A549 (cell line): Measurements from ENCODE around the gene PHF20.

Experiments used
- CTCF ChIP-seq: fragments of >200 bp; sonication (Bioruptor Twin); formaldehyde crosslinking; IDR thresholded peaks from 3 replicates; pipeline ENCODE4 v1.5.1; 2016
- FOSB ChIP-seq: fragments of 250-450 bp; sonication (Bioruptor Pico); IDR thresholded peaks from 2 replicates; pipeline ENCODE4 v1.5.0; 2020; ENCODE audit warnings: mild to moderate bottlenecking, moderate library complexity
- HDAC2 ChIP-seq: fragments of 200-600 bp; sonication (generic); IDR thresholded peaks from 2 replicates; pipeline ENCODE4 v1.6.1; 2016
- HMGXB4 ChIP-seq: fragments of 250-450 bp; sonication (Bioruptor Pico); IDR thresholded peaks from 2 replicates; pipeline ENCODE4 v1.5.0; 2021; ENCODE audit warnings: mild to moderate bottlenecking, moderate library complexity, borderline replicate concordance
- JUNB ChIP-seq: fragments of >200 bp; sonication (Bioruptor Twin); formaldehyde crosslinking; IDR thresholded peaks from 2 replicates; pipeline ENCODE4 v1.6.1; 2016
- NR3C1 ChIP-seq: fragments of >200 bp; sonication (Bioruptor Twin); formaldehyde crosslinking; IDR thresholded peaks from 3 replicates; pipeline ENCODE4 v1.6.1; 2017
- POLR2A ChIP-seq: IDR thresholded peaks from 2 replicates; pipeline ENCODE4 v1.6.1; 2012; ENCODE audit warnings: mild to moderate bottlenecking, low read length
- POLR2AphosphoS2 ChIP-seq: conservative IDR thresholded peaks from 2 replicates; pipeline ENCODE4 v1.6.1; 2012; ENCODE audit warnings: low read length, improper control_type of control experiment, inconsistent platforms
- RAD21 ChIP-seq, 2 experiments: fragments of >200 bp in 1 of 2; sonication (Bioruptor Twin) in 1 of 2; formaldehyde crosslinking in 1 of 2; IDR thresholded peaks in 1 of 2; conservative IDR thresholded peaks in 1 of 2; 2 replicates in 1 of 2; 3 replicates in 1 of 2; pipeline ENCODE4 v1.6.1; 2012 to 2018; ENCODE audit warnings: inconsistent platforms in 1 of 2

DNA sequence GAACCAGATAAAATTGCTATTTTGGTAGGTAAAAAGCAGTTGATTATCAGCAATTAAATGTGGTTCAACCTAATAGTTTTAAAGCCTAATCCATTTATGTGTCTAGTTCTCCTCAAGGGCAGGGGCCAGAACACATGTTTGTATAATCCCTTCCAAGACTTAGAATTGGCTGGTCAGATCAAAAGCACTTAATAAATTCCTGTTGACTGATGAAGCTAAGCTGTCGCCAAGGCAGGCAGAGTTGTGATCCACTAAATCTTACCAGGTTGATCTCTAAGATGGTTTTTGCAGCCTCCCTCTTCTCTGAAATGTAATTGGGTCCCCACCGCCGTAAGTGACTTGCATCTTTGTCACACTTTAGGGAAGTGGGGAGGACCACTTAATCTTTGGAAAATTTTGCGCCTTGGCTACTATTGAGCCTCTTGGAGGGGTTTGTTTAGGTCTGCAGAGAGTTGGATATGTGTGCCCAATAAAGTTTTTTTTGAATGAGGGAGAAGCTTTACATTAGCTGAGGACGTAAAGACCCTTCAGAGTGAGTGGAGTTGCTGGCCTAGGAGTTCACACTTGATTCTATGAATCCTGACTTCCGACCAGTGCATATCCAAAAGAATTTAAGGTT lies 65.9 kb downstream of the PHF20 start:
- TF ChIP-seq POLR2A = no peak
- no peak for TF ChIP-seq CTCF
- TF ChIP-seq RAD21 (conservative IDR thresholded peaks at IDR 0.05 in 1 of 2, IDR thresholded peaks at IDR 0.05 in 1 of 2) = no peak
- TF ChIP-seq NR3C1 = no peak
- no peak for TF ChIP-seq HMGXB4 (CRISPR knock-in tag)
- TF ChIP-seq HDAC2 = no peak
- TF ChIP-seq JUNB = no peak
- TF ChIP-seq POLR2AphosphoS2 = no peak
- no peak for TF ChIP-seq FOSB (CRISPR knock-in tag)
